ENCODE results near the gene SIPA1L3.

SIPA1L3 gene

GRCh38 chr19:38197937-38198704 is 291.1 kb downstream of the SIPA1L3 start:
- no peak for DNase-seq

- no peak for DNase-seq
These were observed 292.3 kb downstream of the SIPA1L3 start for GRCh38 chr19:38199340-38199739.

- DNase-seq = no peak
These were observed 294.7 kb downstream of the SIPA1L3 start for GRCh38 chr19:38201731-38202130.

- no peak for DNase-seq
These were observed 295.5 kb downstream of the SIPA1L3 start for GRCh38 chr19:38202504-38202903.

- DNase-seq = no peak
These were observed 296.2 kb downstream of the SIPA1L3 start for GRCh38 chr19:38203197-38203596.

- DNase-seq = peak; percentile 85
These were observed 297.1 kb downstream of the SIPA1L3 start for GRCh38 chr19:38204096-38204495.

GRCh38 chr19:38204728-38205127 is 297.7 kb downstream of the SIPA1L3 start:
- peak; percentile 44 for DNase-seq

- DNase-seq = no peak
These were observed 299.2 kb downstream of the SIPA1L3 start for GRCh38 chr19:38206006-38206745.

GRCh38 chr19:38206928-38207327 is 299.9 kb downstream of the SIPA1L3 start:
- no peak for DNase-seq

- DNase-seq = no peak
These were observed 300.5 kb downstream of the SIPA1L3 start for GRCh38 chr19:38207543-38207942.

- DNase-seq = no peak
These were observed 301.6 kb downstream of the SIPA1L3 start for GRCh38 chr19:38208571-38208970.

GRCh38 chr19:38209152-38209551 is 302.1 kb downstream of the SIPA1L3 start:
- DNase-seq = no peak

GRCh38 chr19:38209671-38210457 is 302.9 kb downstream of the SIPA1L3 start:
- DNase-seq = no peak

- no peak for DNase-seq
These were observed 303.5 kb downstream of the SIPA1L3 start for GRCh38 chr19:38210458-38210987.

- no peak for DNase-seq
These were observed 304.2 kb downstream of the SIPA1L3 start for GRCh38 chr19:38211151-38211591.

GRCh38 chr19:38211766-38212165 is 304.8 kb downstream of the SIPA1L3 start:
- no peak for DNase-seq

- DNase-seq = no peak
These were observed 306.5 kb downstream of the SIPA1L3 start for GRCh38 chr19:38213469-38213868.

GRCh38 chr19:38213911-38214625 is 307.1 kb downstream of the SIPA1L3 start:
- no peak for DNase-seq

GRCh38 chr19:38216785-38217641 is 310.0 kb downstream of the SIPA1L3 start:
- peak; percentile 43 for DNase-seq

GRCh38 chr19:38218204-38218603 is 311.2 kb downstream of the SIPA1L3 start:
- no peak for DNase-seq

GRCh38 chr19:38219221-38219620 is 312.2 kb downstream of the SIPA1L3 start:
- no peak for DNase-seq

All from DMS153 (cell line).